Astrocyte (in vitro differentiated cells and primary cell): Measurements from ENCODE around the gene NDUFS8.

Source experiments
- EZH2 ChIP-seq: IDR thresholded peaks from 2 replicates; pipeline ENCODE4 v1.6.1; 2012; ENCODE audit warnings: mild to moderate bottlenecking, low read length, inconsistent platforms; ENCODE audit not compliant: insufficient read depth
- TF ChIP-seq, protein P1 (sequence below): IDR thresholded peaks from 2 replicates; pipeline ENCODE4 v1.5.1; 2011; ENCODE audit warnings: low read depth, mild to moderate bottlenecking, inconsistent platforms, low read length, moderate library complexity; ENCODE audit not compliant: insufficient read depth

GRCh38 chr11:67999201-67999629 is 31.3 kb upstream of the NDUFS8 start:
- TF ChIP-seq, protein P1, sequence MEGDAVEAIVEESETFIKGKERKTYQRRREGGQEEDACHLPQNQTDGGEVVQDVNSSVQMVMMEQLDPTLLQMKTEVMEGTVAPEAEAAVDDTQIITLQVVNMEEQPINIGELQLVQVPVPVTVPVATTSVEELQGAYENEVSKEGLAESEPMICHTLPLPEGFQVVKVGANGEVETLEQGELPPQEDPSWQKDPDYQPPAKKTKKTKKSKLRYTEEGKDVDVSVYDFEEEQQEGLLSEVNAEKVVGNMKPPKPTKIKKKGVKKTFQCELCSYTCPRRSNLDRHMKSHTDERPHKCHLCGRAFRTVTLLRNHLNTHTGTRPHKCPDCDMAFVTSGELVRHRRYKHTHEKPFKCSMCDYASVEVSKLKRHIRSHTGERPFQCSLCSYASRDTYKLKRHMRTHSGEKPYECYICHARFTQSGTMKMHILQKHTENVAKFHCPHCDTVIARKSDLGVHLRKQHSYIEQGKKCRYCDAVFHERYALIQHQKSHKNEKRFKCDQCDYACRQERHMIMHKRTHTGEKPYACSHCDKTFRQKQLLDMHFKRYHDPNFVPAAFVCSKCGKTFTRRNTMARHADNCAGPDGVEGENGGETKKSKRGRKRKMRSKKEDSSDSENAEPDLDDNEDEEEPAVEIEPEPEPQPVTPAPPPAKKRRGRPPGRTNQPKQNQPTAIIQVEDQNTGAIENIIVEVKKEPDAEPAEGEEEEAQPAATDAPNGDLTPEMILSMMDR: no peak
- TF ChIP-seq EZH2: no peak
